OCI-LY3 (cell line): ENCODE measurements around the gene C9orf40.

Experiments used
- H2AFZ ChIP-seq: fragments of 200-600, 300-600 bp; shearing (Covaris generic); 2 replicates; pipeline ENCODE4 v1.6.0; 2014; ENCODE audit warnings: antibody characterized with exemption, low read depth, low read length
- H3K27ac ChIP-seq: fragments of 200-600, 300-600 bp; sonication (generic); 2 replicates; pipeline ENCODE4 v1.5.1; 2014; ENCODE audit warnings: mild to moderate bottlenecking, low read length, moderate library complexity, mixed read lengths
- H3K27me3 ChIP-seq: fragments of 200-600, 300-600 bp; sonication (generic); 2 replicates; pipeline ENCODE4 v1.6.1; 2014; ENCODE audit warnings: low read depth, low read length, mixed read lengths
- H3K36me3 ChIP-seq: fragments of 200-600, 300-600 bp; sonication (generic); replicated peaks from 2 replicates; pipeline ENCODE3; 2014; ENCODE audit warnings: low read depth, low read length, mixed read lengths
- H3K4me1 ChIP-seq: fragments of 300-600, 200-600 bp; sonication (generic); 2 replicates; pipeline ENCODE4 v1.6.1; 2014; ENCODE audit warnings: low read length, mixed read lengths
- H3K4me2 ChIP-seq: fragments of 200-600, 300-600 bp; sonication (generic); 2 replicates; pipeline ENCODE4 v1.6.1; 2014; ENCODE audit warnings: low read length, mixed read lengths
- H3K4me3 ChIP-seq: fragments of 300-600, 200-600 bp; sonication (generic); 2 replicates; pipeline ENCODE4 v1.5.1; 2014; ENCODE audit warnings: antibody characterized with exemption, mild to moderate bottlenecking, low read length, moderate library complexity
- H3K79me2 ChIP-seq: fragments of 300-600, 200-600 bp; shearing (Covaris generic); 2 replicates; pipeline ENCODE4 v1.6.1; 2014; ENCODE audit warnings: mild to moderate bottlenecking, low read length, mixed read lengths
- H3K9ac ChIP-seq: fragments of 300-600, 200-600 bp; shearing (Covaris generic); 2 replicates; pipeline ENCODE4 v1.6.0; 2014; ENCODE audit warnings: mild to moderate bottlenecking, low read length, moderate library complexity
- H3K9me3 ChIP-seq: fragments of 200-600, 300-600 bp; shearing (Covaris generic); 2 replicates; pipeline ENCODE4 v1.6.1; 2014; ENCODE audit warnings: low read length, mixed read lengths; ENCODE audit not compliant: insufficient read depth
- H4K20me1 ChIP-seq: fragments of 200-600, 300-600 bp; sonication (generic); 2 replicates; pipeline ENCODE4 v1.6.1; 2016; ENCODE audit warnings: low read length, mixed read lengths; ENCODE audit not compliant: insufficient read depth
- EZH2phosphoT487 ChIP-seq: fragments of 200-600 bp; shearing (Covaris generic); IDR thresholded peaks from 2 replicates; pipeline ENCODE4 v1.6.1; 2018; ENCODE audit warnings: antibody characterized with exemption, mixed run types, low read depth
- TF ChIP-seq, protein P1 (sequence below): fragments of 200-600, 300-600 bp; sonication (generic); IDR thresholded peaks from 2 replicates; pipeline ENCODE4 v1.5.1; 2014; ENCODE audit warnings: antibody characterized with exemption, low read length, low read depth

Gene C9orf40

DNA sequence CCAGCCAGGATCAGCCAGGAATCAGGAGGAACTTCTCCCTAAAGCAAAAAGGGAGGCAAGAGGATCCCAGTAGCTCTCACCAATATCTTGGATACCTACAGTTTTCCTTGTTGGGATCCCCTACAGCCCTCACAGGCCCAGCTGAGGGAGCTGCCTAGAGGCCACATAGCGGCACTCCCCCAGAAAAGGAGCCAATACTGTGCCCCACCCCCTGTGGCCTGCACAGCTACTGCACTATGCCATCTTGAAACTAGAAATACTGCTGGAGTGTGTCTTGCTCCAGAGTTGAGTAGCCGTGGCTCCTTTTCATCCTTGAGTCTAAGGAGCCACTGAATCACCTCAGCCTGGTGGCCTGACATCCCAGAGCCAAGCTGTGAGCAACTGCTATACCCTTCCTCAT is 42.7 kb downstream of the C9orf40 start:
- no peaks in the 10 kb centered on the region for H4K20me1 ChIP-seq
- no peaks in the 10 kb centered on the region for H3K9me3 ChIP-seq
- H3K9ac ChIP-seq, result no peak overlapping the region
- no peak overlapping the region for H3K27ac ChIP-seq
- no peaks in the 10 kb centered on the region for H3K36me3 ChIP-seq
- no peaks in the 10 kb centered on the region for H3K79me2 ChIP-seq
- no peak overlapping the region for H3K4me3 ChIP-seq
- no peak overlapping the region for H2AFZ ChIP-seq
- H3K4me2 ChIP-seq, result no peak overlapping the region
- no peaks in the 10 kb centered on the region for H3K4me1 ChIP-seq
- H3K27me3 ChIP-seq, result no peaks in the 10 kb centered on the region
- TF ChIP-seq, protein P1, sequence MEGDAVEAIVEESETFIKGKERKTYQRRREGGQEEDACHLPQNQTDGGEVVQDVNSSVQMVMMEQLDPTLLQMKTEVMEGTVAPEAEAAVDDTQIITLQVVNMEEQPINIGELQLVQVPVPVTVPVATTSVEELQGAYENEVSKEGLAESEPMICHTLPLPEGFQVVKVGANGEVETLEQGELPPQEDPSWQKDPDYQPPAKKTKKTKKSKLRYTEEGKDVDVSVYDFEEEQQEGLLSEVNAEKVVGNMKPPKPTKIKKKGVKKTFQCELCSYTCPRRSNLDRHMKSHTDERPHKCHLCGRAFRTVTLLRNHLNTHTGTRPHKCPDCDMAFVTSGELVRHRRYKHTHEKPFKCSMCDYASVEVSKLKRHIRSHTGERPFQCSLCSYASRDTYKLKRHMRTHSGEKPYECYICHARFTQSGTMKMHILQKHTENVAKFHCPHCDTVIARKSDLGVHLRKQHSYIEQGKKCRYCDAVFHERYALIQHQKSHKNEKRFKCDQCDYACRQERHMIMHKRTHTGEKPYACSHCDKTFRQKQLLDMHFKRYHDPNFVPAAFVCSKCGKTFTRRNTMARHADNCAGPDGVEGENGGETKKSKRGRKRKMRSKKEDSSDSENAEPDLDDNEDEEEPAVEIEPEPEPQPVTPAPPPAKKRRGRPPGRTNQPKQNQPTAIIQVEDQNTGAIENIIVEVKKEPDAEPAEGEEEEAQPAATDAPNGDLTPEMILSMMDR, result no peak
- TF ChIP-seq EZH2phosphoT487, result no peak

DNA sequence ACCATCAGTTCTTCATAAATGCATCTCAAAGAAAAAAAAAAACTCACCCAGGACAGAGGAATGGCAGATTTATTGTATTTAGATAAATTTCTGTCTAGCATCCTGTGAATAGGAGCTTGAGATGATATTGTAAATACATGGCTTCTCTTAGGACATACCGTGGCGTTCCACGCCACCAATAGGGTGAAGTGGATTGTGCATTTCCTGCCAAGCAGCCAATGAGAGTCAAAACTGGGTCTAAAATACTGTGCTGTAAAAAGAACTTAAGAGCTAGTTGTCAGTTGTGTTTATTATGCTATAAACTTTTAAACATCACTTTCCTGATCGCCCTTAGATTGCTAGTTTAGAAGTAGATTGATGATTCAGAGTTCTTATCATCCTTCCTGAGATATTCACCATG is 44.0 kb downstream of the C9orf40 start:
- Histone ChIP-seq H4K20me1 (no peaks in the 10 kb centered on the region), H2AFZ (no peak overlapping the region), H3K4me3 (no peak overlapping the region), H3K79me2 (no peaks in the 10 kb centered on the region), H3K9me3 (no peaks in the 10 kb centered on the region), H3K36me3 (no peaks in the 10 kb centered on the region), H3K4me1 (no peaks in the 10 kb centered on the region), H3K4me2 (no peak overlapping the region), H3K27ac (no peak overlapping the region), H3K9ac (no peak overlapping the region), H3K27me3 (no peaks in the 10 kb centered on the region)
- TF ChIP-seq, protein P1, result no peak
- no peak for TF ChIP-seq EZH2phosphoT487

- H3K4me3 ChIP-seq, result no peak overlapping the region
- H3K4me2 ChIP-seq, result no peak overlapping the region
- no peaks in the 10 kb centered on the region for H3K36me3 ChIP-seq
- H3K9me3 ChIP-seq, result no peaks in the 10 kb centered on the region
- H3K79me2 ChIP-seq, result no peaks in the 10 kb centered on the region
- H3K4me1 ChIP-seq, result no peaks in the 10 kb centered on the region
- no peaks in the 10 kb centered on the region for H3K27me3 ChIP-seq
- H4K20me1 ChIP-seq, result no peaks in the 10 kb centered on the region
- H3K9ac ChIP-seq, result no peak overlapping the region
- no peak overlapping the region for H3K27ac ChIP-seq
- no peak overlapping the region for H2AFZ ChIP-seq
- TF ChIP-seq, protein P1, result no peak
- no peak for TF ChIP-seq EZH2phosphoT487
These were observed 45.6 kb downstream of the C9orf40 start for GRCh38 chr9:74907085-74907484.

DNA sequence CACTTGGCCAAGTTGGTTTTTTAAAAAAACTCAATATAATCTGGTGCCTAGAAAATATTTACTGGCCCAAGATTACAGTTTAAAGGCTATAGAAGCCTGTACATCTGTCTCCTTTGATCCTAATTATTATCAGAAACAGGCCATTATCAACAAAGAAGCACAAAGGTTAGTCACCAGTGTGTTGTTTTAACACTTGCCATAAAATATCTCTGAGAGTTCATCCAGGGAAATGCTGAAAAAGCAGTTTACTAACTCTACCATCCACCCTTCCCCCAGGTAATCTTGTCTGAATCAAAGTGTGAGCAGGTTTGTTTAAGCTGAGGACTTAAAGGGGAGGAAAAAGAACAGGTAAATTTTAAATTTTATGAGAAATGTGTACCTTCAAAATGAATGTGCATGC is 51.7 kb downstream of the C9orf40 start:
- Histone ChIP-seq H3K27me3 (peaks cover 9% of the 10 kb centered on the region), H3K79me2 (no peaks in the 10 kb centered on the region), H4K20me1 (no peaks in the 10 kb centered on the region), H2AFZ (no peak overlapping the region), H3K4me2 (no peak overlapping the region), H3K9me3 (no peaks in the 10 kb centered on the region), H3K4me3 (no peak overlapping the region), H3K27ac (no peak overlapping the region), H3K36me3 (no peaks in the 10 kb centered on the region), H3K4me1 (no peaks in the 10 kb centered on the region), H3K9ac (no peak overlapping the region)
- TF ChIP-seq, protein P1, result no peak
- no peak for TF ChIP-seq EZH2phosphoT487
